T-helper 2 cell treated with Interferon-gamma antibody and Interleukin-4, amounts not matched to agents 5 μg/mL and 100 μg/mL, for 36 hours (primary cell): ENCODE data around the gene GAP43.

ENCODE experiments used
- DNase-seq: peaks from one replicate; pipeline ENCODE4 v3.0.0; 2021; ENCODE audit warnings: low spot score
- H3K27ac Mint-ChIP-seq: one replicate; pipeline ENCODE4 v1.8.0; 2021; ENCODE audit warnings: mild to moderate bottlenecking, mixed read lengths
- H3K27me3 Mint-ChIP-seq: one replicate; pipeline ENCODE4 v1.8.0; 2021; ENCODE audit warnings: low read depth, mixed read lengths
- H3K36me3 Mint-ChIP-seq: one replicate; pipeline ENCODE4 v1.8.0; 2021; ENCODE audit warnings: low read depth, mixed read lengths
- H3K4me1 Mint-ChIP-seq: one replicate; pipeline ENCODE4 v1.8.0; 2021; ENCODE audit warnings: low read depth, mixed read lengths
- H3K4me3 Mint-ChIP-seq: one replicate; pipeline ENCODE4 v1.8.0; 2022; ENCODE audit warnings: mild to moderate bottlenecking, moderate library complexity, mixed read lengths
- H3K9me3 Mint-ChIP-seq: one replicate; pipeline ENCODE4 v1.8.0; 2021; ENCODE audit warnings: mixed read lengths

The GAP43 gene

GRCh38 chr3:115660646-115661337 lies 37.5 kb downstream of the GAP43 start:
- no peaks in the 10 kb centered on the region for H3K9me3 Mint-ChIP-seq
- DNase-seq, result no peak
- peaks cover 2% of the 10 kb centered on the region for H3K36me3 Mint-ChIP-seq
- H3K27ac Mint-ChIP-seq, result no peak overlapping the region
- peaks cover 8% of the 10 kb centered on the region for H3K27me3 Mint-ChIP-seq
- H3K4me3 Mint-ChIP-seq, result no peak overlapping the region
- peaks cover 25% of the 10 kb centered on the region for H3K4me1 Mint-ChIP-seq

- DNase-seq, result no peak
- H3K36me3 Mint-ChIP-seq, result peaks cover 2% of the 10 kb centered on the region
- no peak overlapping the region for H3K27ac Mint-ChIP-seq
- H3K4me3 Mint-ChIP-seq, result no peak overlapping the region
- H3K9me3 Mint-ChIP-seq, result no peaks in the 10 kb centered on the region
- peaks cover 27% of the 10 kb centered on the region for H3K4me1 Mint-ChIP-seq
- peaks cover 8% of the 10 kb centered on the region for H3K27me3 Mint-ChIP-seq
These were observed 39.0 kb downstream of the GAP43 start for GRCh38 chr3:115662356-115662755.

- Mint-ChIP-seq H3K9me3 (no peaks in the 10 kb centered on the region), H3K27ac (no peak overlapping the region)
These were observed 40.1 kb downstream of the GAP43 start for GRCh38 chr3:115663414-115663813.

GRCh38 chr3:115666081-115666480 lies 42.8 kb downstream of the GAP43 start:
- H3K27ac Mint-ChIP-seq, result no peak overlapping the region

More at GRCh38 chr3:115663414-115663813, 40.1 kb downstream of the GAP43 start:
- H3K27me3 Mint-ChIP-seq, result peaks cover 8% of the 10 kb centered on the region
- no peaks in the 10 kb centered on the region for H3K36me3 Mint-ChIP-seq
- peaks cover 21% of the 10 kb centered on the region for H3K4me1 Mint-ChIP-seq
- H3K4me3 Mint-ChIP-seq, result no peak overlapping the region
- no peak for DNase-seq

DNA sequence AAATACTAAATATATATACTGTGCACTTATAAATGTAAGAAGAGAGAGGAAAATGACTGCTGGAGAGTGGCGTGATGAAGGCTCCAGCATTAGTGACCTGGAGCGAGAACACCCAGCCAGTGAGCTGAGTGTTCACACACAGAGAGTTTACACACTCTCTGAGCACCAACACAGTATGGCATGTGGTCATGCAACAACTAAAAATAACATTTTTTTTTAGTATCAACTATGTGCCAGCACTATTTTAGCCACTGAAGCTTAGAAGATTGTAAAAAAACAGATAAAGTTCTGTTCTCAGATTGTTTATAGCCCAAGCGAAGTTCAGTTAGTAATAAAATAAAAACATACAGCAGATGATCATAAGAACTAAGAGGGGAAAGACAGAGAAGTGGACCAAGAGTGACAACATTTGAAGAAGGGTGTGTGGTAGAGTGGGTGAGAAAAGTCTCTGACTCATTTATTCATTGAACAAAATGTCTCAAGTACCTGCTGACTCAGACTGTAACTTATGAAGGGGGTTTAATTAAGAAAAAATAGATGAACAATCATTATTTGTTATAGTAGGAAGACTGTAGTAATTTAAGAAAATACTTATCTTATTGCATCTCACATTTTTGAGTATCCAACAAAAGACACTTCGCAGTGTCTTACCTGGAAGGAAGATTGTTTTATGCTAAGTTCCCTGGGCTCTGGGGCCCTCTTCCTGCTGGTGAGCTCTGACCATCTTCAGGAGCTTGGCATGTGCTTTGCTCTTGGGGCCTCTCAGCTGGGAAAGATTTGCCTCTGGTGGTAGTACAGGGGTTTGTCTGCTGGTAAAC lies 43.8 kb downstream of the GAP43 start:
- H3K4me3 Mint-ChIP-seq, result no peak overlapping the region
- H3K4me1 Mint-ChIP-seq, result peaks cover 14% of the 10 kb centered on the region
- DNase-seq, result no peak

More at GRCh38 chr3:115666081-115666480, 42.8 kb downstream of the GAP43 start:
- no peak for DNase-seq
- no peaks in the 10 kb centered on the region for H3K36me3 Mint-ChIP-seq
- H3K4me3 Mint-ChIP-seq, result no peak overlapping the region
- H3K27me3 Mint-ChIP-seq, result peaks cover 8% of the 10 kb centered on the region
- no peaks in the 10 kb centered on the region for H3K9me3 Mint-ChIP-seq
- H3K4me1 Mint-ChIP-seq, result peaks cover 14% of the 10 kb centered on the region

GRCh38 chr3:115667738-115668065 lies 44.4 kb downstream of the GAP43 start:
- Mint-ChIP-seq H3K4me3 (no peak overlapping the region), H3K36me3 (no peaks in the 10 kb centered on the region), H3K27ac (no peak overlapping the region), H3K4me1 (peaks cover 14% of the 10 kb centered on the region), H3K27me3 (peaks cover 13% of the 10 kb centered on the region), H3K9me3 (no peaks in the 10 kb centered on the region)
- DNase-seq, result no peak

More for the DNA sequence above, 43.8 kb downstream of the GAP43 start:
- Mint-ChIP-seq H3K27ac (no peak overlapping the region), H3K27me3 (peaks cover 10% of the 10 kb centered on the region), H3K36me3 (no peaks in the 10 kb centered on the region), H3K9me3 (no peaks in the 10 kb centered on the region)

DNA sequence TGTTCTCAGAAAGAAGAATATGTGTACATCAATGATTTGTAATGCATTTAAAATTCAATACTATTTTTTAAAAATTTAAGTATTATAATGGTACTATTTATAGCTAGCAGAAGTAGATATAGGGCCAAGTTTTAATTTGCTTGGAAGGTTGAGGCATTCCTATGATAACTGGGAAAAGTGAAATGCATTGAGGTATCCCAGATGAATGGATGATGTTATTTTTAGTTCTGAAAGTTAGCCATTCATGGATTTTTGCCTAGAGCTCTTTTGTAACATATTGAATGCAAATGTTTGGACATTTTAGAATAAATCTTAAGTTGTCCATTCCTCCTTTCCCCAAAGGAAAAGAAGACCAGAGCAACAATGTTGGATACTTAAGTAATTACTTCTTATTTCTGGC lies 47.6 kb downstream of the GAP43 start:
- H3K4me1 Mint-ChIP-seq, result peaks cover 11% of the 10 kb centered on the region
- peaks cover 24% of the 10 kb centered on the region for H3K27me3 Mint-ChIP-seq
- no peak for DNase-seq
- no peak overlapping the region for H3K27ac Mint-ChIP-seq
- no peaks in the 10 kb centered on the region for H3K9me3 Mint-ChIP-seq
- H3K36me3 Mint-ChIP-seq, result no peaks in the 10 kb centered on the region
- H3K4me3 Mint-ChIP-seq, result no peak overlapping the region

DNA sequence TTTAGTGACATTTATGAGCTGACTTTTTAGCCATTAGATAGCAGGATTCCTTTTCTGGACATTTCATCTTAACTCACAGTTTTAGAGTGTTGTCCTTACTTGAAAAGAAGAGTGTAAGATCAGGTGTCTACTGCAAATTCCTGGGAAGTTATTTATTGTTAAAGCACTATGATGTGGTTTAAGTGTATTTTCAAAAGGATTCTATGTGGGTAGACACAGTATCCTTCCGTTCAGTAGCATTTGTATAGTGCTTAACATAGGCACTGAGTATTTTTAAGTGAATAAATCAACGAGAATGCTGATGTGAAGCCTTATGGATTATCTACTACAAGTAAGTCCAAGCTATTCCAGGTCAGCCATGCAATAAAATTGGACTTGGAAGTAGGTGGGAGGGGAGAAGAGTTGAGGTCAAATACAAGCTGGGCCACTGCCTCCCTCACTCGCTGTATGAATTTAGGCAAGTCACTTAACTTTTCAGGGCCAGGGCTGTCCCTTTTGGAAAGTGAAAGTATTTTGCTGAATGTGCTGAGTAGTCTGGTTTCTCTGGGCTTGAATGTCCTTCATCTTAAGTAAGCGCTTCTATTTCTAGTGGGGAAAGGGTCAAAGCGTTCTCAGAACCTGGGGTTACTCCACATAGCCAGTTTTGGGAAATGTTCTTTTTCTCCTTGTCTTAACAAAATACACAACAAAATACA lies 48.6 kb downstream of the GAP43 start:
- no peaks in the 10 kb centered on the region for H3K9me3 Mint-ChIP-seq
- H3K4me1 Mint-ChIP-seq, result peaks cover 7% of the 10 kb centered on the region
- H3K27me3 Mint-ChIP-seq, result peaks cover 27% of the 10 kb centered on the region
- H3K4me3 Mint-ChIP-seq, result no peak overlapping the region
- H3K36me3 Mint-ChIP-seq, result no peaks in the 10 kb centered on the region
- no peak overlapping the region for H3K27ac Mint-ChIP-seq
- no peak for DNase-seq

DNA sequence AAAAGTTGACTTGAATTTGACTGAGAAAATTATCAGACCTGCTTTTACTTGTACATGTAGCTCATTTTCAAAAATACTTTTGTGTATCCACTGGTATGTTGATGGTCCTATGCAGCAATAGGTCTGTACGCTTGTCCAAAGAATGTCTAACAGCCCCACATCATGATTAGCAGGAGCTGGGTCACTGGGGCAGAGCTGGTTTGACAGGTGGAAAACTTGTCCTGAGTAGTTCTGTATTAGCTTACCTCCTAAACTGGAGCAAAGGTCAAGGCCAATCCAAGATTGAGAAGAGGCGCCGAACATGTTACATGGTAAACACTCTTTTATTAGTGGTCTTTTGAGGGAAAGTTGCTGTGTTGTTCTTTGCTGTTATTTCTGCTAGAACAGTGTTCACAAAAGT lies 50.6 kb downstream of the GAP43 start:
- no peak for DNase-seq
- Mint-ChIP-seq H3K9me3 (no peaks in the 10 kb centered on the region), H3K4me3 (no peak overlapping the region), H3K27ac (no peak overlapping the region), H3K27me3 (peaks cover 32% of the 10 kb centered on the region), H3K4me1 (peaks cover 1% of the 10 kb centered on the region), H3K36me3 (no peaks in the 10 kb centered on the region)

GRCh38 chr3:115676336-115676735 lies 53.0 kb downstream of the GAP43 start:
- Mint-ChIP-seq H3K9me3 (no peaks in the 10 kb centered on the region), H3K27me3 (peaks cover 43% of the 10 kb centered on the region), H3K36me3 (no peaks in the 10 kb centered on the region), H3K27ac (no peak overlapping the region), H3K4me1 (peaks cover 1% of the 10 kb centered on the region), H3K4me3 (no peak overlapping the region)
- DNase-seq, result no peak

DNA sequence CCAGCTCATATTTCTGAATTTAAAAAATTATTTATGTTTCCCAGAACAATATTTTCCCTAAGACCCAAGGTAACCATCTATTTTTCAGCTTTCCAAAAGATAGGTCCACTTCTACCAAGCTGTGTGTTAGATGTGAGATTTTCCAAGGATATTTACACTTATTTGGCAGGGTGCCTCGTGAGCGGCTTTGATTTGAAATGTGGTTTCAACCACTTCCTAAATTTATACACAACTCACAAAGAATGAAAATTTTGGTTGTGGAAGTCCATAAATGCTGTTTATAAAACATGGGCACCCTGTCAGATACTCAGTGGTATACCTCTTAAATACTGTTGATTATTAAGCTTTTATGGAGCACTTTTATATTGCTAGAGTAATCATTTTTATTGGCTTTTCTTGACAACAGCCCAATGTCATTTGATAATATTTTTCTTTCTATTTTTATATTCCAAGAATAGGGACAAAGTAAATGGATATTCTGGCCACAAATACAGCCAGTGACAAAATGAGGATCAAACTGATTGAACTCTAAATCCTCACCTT lies 57.6 kb downstream of the GAP43 start:
- no peaks in the 10 kb centered on the region for H3K36me3 Mint-ChIP-seq
- no peak for DNase-seq
- no peaks in the 10 kb centered on the region for H3K9me3 Mint-ChIP-seq
- H3K27me3 Mint-ChIP-seq, result peaks cover 31% of the 10 kb centered on the region
- H3K27ac Mint-ChIP-seq, result no peak overlapping the region
- H3K4me1 Mint-ChIP-seq, result no peaks in the 10 kb centered on the region
- no peak overlapping the region for H3K4me3 Mint-ChIP-seq

DNA sequence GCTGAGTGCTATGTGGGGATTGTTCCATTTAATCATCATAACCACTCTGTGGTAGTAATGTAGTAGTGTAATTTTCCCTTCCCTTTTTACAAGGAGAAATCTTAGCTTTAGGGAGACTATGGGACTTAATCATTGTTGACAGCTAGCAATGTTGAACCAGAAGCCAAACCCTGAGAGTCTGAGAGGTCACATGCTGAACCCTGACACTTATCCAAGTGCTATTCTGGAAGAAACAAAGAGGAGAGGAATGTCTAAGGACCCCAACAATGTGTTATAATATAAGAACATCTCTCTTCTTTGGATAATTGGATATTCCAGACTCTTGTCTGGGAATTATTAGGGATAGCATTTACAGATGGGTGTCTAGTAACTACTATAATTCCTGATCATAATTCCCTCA lies 58.4 kb downstream of the GAP43 start:
- H3K4me1 Mint-ChIP-seq, result no peaks in the 10 kb centered on the region
- H3K9me3 Mint-ChIP-seq, result no peaks in the 10 kb centered on the region
- H3K27me3 Mint-ChIP-seq, result peaks cover 27% of the 10 kb centered on the region

DNA sequence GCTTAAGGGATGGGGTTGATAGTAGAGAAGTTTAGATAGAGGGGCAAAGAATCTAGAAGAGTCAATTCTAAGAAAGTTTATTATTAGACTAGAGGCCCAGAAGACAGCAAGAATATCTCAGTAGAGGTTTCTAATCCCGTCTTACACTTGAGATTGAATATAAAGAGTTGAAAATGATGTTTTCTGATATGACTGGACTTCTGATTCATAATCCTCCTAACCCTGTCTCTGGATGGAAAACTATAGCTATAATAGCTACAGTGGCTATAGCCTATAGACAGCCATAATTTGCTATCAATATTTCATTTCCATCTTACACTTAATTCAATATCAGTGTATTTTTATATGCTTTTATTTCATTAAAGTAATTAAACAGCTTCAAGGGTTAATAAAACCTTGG lies 60.0 kb downstream of the GAP43 start:
- Mint-ChIP-seq H3K36me3 (no peaks in the 10 kb centered on the region), H3K27me3 (peaks cover 25% of the 10 kb centered on the region), H3K4me3 (no peak overlapping the region), H3K27ac (no peak overlapping the region), H3K9me3 (no peaks in the 10 kb centered on the region), H3K4me1 (no peaks in the 10 kb centered on the region)
- no peak for DNase-seq

More for the DNA sequence above, 58.4 kb downstream of the GAP43 start:
- H3K27ac Mint-ChIP-seq, result no peak overlapping the region
- H3K4me3 Mint-ChIP-seq, result no peak overlapping the region
- no peak for DNase-seq
- no peaks in the 10 kb centered on the region for H3K36me3 Mint-ChIP-seq

DNA sequence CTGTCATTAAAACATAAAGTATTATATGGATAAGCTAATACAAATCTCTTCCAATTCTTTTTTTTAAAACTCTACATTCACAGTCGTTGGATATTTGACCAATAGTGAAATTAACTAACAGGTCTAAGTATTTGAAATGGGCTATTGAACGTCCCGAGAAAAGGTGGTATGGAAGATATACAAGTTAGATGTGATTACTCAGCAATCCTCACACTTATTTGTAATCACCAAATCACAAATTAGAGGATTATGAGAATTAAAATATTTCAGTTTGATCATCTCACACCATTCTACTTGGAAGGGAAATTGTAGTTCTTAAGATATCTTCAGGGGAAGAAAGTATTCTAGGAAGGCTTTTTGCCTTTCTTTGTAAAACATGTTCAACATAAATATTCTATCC lies 60.5 kb downstream of the GAP43 start:
- H3K9me3 Mint-ChIP-seq, result no peaks in the 10 kb centered on the region
- H3K27ac Mint-ChIP-seq, result no peak overlapping the region
- no peak overlapping the region for H3K4me3 Mint-ChIP-seq
- no peak for DNase-seq
- no peaks in the 10 kb centered on the region for H3K4me1 Mint-ChIP-seq
- H3K27me3 Mint-ChIP-seq, result peaks cover 22% of the 10 kb centered on the region
- H3K36me3 Mint-ChIP-seq, result no peaks in the 10 kb centered on the region
